Omental fat pad (tissue), 4 donors: ENCODE results near the gene SOCS2. TPM values are rescaled to one million over a fixed set of nuclear protein-coding genes. Genes with fewer than 3 reads are reported as not detected.

ENCODE experiments used
- ATAC-seq: fragments of 150-250 bp; one replicate; pipeline ENCODE4 v1.9.1; 2016; ENCODE audit warnings: mild to moderate bottlenecking, moderate library complexity; ENCODE audit not compliant: low FRiP score
- DNase-seq: peaks from one replicate; pipeline ENCODE4 v3.0.0-alpha.2; 2019; ENCODE audit warnings: low spot score
- total RNA-seq, 4 donors: library from RNA; depleted of rRNA; stranded (reverse); fragments of >200 nt; gene quantifications; one replicate each; pipeline ENCODE4 v1.1.0, GENCODE V29; 2016
- TF ChIP-seq, protein P1 (sequence below), 3 donors: fragments of 450-650 bp; IDR thresholded peaks; one replicate each; pipeline ENCODE4 v1.5.1; 2016 to 2017; ENCODE audit warnings: antibody characterized with exemption in 3 of 3, mild to moderate bottlenecking in 3 of 3, moderate library complexity in 2 of 3

SOCS2 gene
- total RNA-seq, 4 donors from 2014 or later, result 76.7 to 157 (median 98.3) TPM

DNA sequence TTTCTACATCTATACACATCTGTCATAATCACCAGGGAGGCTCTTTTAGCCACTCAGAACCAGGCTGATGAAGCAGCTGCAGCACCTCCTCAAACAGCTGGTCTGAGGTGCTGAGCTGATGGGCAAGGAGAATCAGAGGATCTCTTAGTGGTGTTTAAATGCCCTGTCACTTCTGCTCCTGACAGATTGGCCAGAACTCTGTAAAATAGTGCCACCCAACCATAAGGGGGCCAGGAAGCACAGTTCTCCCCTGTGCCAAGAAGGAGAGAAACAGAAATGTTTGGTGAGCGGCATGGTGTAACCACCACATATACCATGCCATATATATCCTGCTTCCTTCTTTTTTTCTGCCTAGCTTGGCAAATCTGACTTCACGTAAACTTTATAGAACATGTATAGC is 12.8 kb downstream of the SOCS2 start:
- TF ChIP-seq, protein P1, sequence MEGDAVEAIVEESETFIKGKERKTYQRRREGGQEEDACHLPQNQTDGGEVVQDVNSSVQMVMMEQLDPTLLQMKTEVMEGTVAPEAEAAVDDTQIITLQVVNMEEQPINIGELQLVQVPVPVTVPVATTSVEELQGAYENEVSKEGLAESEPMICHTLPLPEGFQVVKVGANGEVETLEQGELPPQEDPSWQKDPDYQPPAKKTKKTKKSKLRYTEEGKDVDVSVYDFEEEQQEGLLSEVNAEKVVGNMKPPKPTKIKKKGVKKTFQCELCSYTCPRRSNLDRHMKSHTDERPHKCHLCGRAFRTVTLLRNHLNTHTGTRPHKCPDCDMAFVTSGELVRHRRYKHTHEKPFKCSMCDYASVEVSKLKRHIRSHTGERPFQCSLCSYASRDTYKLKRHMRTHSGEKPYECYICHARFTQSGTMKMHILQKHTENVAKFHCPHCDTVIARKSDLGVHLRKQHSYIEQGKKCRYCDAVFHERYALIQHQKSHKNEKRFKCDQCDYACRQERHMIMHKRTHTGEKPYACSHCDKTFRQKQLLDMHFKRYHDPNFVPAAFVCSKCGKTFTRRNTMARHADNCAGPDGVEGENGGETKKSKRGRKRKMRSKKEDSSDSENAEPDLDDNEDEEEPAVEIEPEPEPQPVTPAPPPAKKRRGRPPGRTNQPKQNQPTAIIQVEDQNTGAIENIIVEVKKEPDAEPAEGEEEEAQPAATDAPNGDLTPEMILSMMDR (IDR thresholded peaks at IDR 0.05), result no peak
- DNase-seq (no peak), ATAC-seq (no peak)

DNA sequence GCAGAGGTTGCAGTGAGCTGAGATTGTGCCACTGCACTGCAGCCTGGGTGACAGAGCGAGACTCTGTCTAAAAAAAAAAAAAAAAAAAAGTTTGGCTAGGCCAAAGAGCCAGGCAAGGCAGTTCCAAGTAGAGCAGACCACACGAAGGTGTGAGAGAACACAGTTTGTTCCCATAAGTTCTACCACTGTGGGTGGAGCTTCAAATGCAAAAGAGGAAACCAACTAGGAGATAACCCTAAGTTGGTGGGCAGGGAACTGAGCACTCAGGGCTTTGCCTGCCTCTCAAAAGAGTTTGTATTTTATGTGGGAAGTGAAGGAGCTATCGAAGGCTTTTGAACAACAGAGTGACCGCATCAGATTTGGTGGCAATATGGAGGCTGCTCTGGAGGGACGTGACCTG is 15.1 kb downstream of the SOCS2 start:
- no peak for DNase-seq

DNA sequence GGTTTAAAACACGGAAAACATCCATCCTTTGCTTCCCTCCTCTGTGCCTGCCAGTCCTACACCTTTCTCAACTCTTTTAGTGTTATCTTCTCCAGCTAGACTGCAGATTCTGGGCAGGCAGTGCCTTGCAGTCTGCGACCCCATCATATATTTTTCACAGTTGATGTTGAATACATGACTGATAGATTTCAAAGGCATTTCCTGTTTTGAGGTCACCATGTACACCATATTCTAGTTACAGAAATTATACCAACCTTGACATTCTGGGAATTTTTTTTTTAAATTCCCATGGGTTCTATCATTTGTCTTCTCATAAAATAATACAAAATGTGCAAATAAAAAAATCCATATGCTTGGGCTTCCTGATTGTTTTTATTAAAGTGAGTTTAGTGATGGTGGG is 16.6 kb downstream of the SOCS2 start:
- no peak for DNase-seq
- no peak for ATAC-seq
- TF ChIP-seq, protein P1 (IDR thresholded peaks at IDR 0.05), result no peak

More for the DNA sequence above, 15.1 kb downstream of the SOCS2 start:
- TF ChIP-seq, protein P1 (IDR thresholded peaks at IDR 0.05), result no peak
- ATAC-seq, result no peak

DNA sequence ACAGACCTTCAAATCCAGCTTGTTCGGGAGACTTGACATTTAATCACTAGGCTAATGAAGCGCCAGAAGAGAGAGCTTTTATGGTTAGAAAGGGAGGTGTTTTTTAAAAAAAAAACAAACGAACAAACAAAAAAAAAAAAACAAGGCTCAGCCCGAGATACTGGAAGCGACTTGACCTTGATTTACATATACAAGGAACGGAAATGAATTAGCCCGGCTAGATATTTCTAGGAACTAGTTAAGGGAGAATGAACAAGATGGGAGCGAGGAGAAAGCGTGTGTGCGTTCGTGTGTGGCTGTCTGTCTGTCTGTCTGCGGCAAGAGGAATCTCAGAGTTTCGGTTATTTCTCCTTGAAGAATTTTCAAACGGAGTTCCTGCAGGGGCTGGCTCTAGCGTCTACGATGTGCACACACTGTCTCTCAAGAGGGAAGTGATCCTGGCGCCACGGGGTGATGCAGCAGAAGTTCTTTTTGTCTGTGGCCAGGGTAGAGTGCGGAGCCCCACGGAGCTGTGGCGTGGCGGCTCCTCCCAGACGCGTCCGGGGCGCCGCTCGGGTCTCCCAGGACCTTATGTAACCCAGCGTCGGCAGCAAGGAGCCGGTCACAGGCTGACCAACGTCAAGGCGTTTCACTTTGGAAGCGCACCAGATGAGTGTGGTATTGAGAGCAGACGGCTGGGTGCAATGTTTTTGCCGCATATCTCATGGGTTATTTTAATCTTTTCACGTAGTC is 18.8 kb downstream of the SOCS2 start:
- ATAC-seq, result peak; percentile 96
- peak; percentile 58 for DNase-seq
- TF ChIP-seq, protein P1 (IDR thresholded peaks at IDR 0.05), result no peak

DNA sequence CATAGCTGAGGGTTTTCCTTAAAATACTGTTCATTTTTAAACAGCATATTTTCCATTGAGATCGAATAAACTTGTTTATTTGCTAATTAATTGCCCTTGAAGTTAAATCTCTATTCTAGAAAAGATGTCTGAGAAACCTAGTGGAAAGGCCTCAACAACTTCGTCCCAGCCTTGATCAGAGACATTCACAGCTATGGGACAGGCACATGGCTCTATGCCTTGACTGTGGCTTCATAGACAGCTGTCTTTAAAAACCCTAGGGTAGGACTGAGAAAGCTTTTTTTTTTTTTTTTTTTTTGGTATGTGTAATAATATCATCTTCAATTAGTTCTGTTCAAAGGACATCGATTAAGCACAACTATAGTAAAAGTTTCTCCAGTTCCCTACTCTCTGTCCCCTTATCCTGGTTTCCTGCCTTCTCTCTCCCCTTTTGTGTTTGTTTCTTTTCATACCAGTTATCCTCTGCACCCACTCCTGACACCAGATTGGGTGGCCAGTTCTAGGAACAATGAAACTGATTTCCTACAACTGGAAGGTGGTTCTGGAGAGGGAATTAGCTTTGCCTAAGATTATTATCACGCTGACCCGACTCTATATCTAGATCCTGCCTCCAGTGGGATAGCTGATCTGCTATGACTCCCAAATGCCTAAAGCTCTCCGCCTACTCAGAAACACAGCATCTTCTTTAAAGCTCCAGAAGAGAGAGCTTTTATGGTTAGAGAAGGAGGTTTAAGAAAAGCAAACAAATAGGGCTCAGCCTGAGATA is 20.3 kb downstream of the SOCS2 start:
- no peak for DNase-seq
- TF ChIP-seq, protein P1 (IDR thresholded peaks at IDR 0.05), result no peak
- ATAC-seq, result no peak

DNA sequence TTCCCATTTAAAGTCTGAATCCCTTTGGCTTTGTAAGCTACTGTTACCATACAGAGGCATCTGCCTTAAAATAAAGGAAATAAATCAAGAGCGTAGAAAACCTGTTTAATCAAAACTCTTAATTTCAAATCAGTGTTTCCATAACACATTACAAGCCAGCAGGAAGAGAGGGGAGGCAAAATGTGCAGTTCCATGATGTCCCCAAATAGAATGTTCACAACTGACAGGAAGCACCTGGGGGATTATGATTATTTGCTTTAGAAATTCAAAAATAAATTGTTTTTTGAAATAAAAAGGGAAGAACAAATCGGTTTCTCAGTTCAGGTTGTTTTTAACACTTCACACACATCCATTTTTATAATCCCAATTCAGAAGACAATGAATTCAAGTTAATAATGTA is 21.4 kb downstream of the SOCS2 start:
- TF ChIP-seq, protein P1 (IDR thresholded peaks at IDR 0.05), result no peak
- ATAC-seq (no peak), DNase-seq (no peak)
